ENCODE data around the gene COL6A2.
A peak's percentile ranks its signal among the peaks of the same experiment; 100 is the strongest.
"Not testable (repeated sequence)": the region's sequence is repeated elsewhere in the genome, so short reads cannot be mapped to it uniquely, and the experiment has no call there.

COL6A2 gene

GRCh38 chr21:46083791-46084561 lies 13.9 kb upstream of the COL6A2 start:
- H4K91ac ChIP-seq (ENCODE audit: low read length) = peak overlapping the region; percentile 74
- H3K9me3 ChIP-seq (ENCODE audit: control insufficient read depth, low read length) = peaks cover 24% of the 10 kb centered on the region
- no peak overlapping the region for H3K14ac ChIP-seq (ENCODE audit: low read length in 2 of 2)
- no peak overlapping the region for H2BK5ac ChIP-seq (ENCODE audit: low read depth, low read length, poor library complexity, severe bottlenecking)
- no peaks in the 10 kb centered on the region for H3K79me1 ChIP-seq (replicated peaks; ENCODE audit: low read length, poor library complexity, severe bottlenecking)
- peaks cover 25% of the 10 kb centered on the region for H3K4me1 ChIP-seq (ENCODE audit: control insufficient read depth, insufficient read depth, low read depth, low read length)
- peak overlapping the region in 1 of 2 experiments; percentile 43 for H2BK12ac ChIP-seq (ENCODE audit: low read length in 2 of 2)
- DNase-seq = no peak
- peak overlapping the region in 1 of 2 experiments; percentile 31 for H3K18ac ChIP-seq (ENCODE audit: low read depth in 1 of 2, low read length in 2 of 2)
- H3K23ac ChIP-seq (ENCODE audit: low read length in 2 of 2) = no peak overlapping the region
- H3K27me3 ChIP-seq (ENCODE audit: control insufficient read depth in 1 of 2, insufficient read depth in 1 of 2, low read length in 2 of 2) = no peaks in the 10 kb centered on the region
- peak overlapping the region; percentile 84 for H3K9ac ChIP-seq (ENCODE audit: low read length)
- no peaks in the 10 kb centered on the region for H3K36me3 ChIP-seq (ENCODE audit: control insufficient read depth in 1 of 2, insufficient read depth in 2 of 2, low read depth in 1 of 2, low read length in 2 of 2)
- H3K4me3 ChIP-seq (ENCODE audit: insufficient read depth in 1 of 2, low read depth in 1 of 2, low read length in 2 of 2) = peak overlapping the region in 1 of 2 experiments; percentile 31
- no peak overlapping the region for H2BK120ac ChIP-seq (ENCODE audit: low read depth, low read length)
- no peak overlapping the region for H3K27ac ChIP-seq (ENCODE audit: low read length, poor library complexity, severe bottlenecking)
- H2BK15ac ChIP-seq (ENCODE audit: low read depth, poor library complexity, severe bottlenecking) = peak overlapping the region; percentile 26
- H3K4ac ChIP-seq (ENCODE audit: low read depth in 1 of 2, low read length in 2 of 2) = peak overlapping the region; percentile 22 to 47
- H4K8ac ChIP-seq (ENCODE audit: low read length) = peak overlapping the region; percentile 12
- H3K4me2 ChIP-seq (ENCODE audit: low read length, poor library complexity, severe bottlenecking) = no peak overlapping the region
- no peak overlapping the region for H2AK5ac ChIP-seq (ENCODE audit: low read length, severe bottlenecking)
- WGBS = 85% methylated on average over 29 of the region's 29 CpGs
- no peak overlapping the region for H2AFZ ChIP-seq (ENCODE audit: low read depth, low read length)

- WGBS = 95% methylated on average over 10 of the region's 10 CpGs
- H3K9ac ChIP-seq (ENCODE audit: low read length) = no peak overlapping the region
These were observed 13.2 kb upstream of the COL6A2 start for GRCh38 chr21:46084709-46085108.

GRCh38 chr21:46085259-46085658 lies 12.7 kb upstream of the COL6A2 start:
- not testable (repeated sequence) for H3K36me3 ChIP-seq (ENCODE audit: control insufficient read depth in 1 of 2, insufficient read depth in 2 of 2, low read depth in 1 of 2, low read length in 2 of 2); H3K4me2 ChIP-seq (ENCODE audit: low read length, poor library complexity, severe bottlenecking); H2BK120ac ChIP-seq (ENCODE audit: low read depth, low read length); H2BK5ac ChIP-seq (ENCODE audit: low read depth, low read length, poor library complexity, severe bottlenecking); H3K23ac ChIP-seq (ENCODE audit: low read length in 2 of 2); H2AK5ac ChIP-seq (ENCODE audit: low read length, severe bottlenecking); H3K79me1 ChIP-seq (replicated peaks; ENCODE audit: low read length, poor library complexity, severe bottlenecking); H3K27ac ChIP-seq (ENCODE audit: low read length, poor library complexity, severe bottlenecking); H2AFZ ChIP-seq (ENCODE audit: low read depth, low read length); H2BK15ac ChIP-seq (ENCODE audit: low read depth, poor library complexity, severe bottlenecking); H3K9ac ChIP-seq (ENCODE audit: low read length); H4K91ac ChIP-seq (ENCODE audit: low read length); H3K4ac ChIP-seq (ENCODE audit: low read depth in 1 of 2, low read length in 2 of 2); H4K8ac ChIP-seq (ENCODE audit: low read length); H3K18ac ChIP-seq (ENCODE audit: low read depth in 1 of 2, low read length in 2 of 2); H3K27me3 ChIP-seq (ENCODE audit: control insufficient read depth in 1 of 2, insufficient read depth in 1 of 2, low read length in 2 of 2); H3K14ac ChIP-seq (ENCODE audit: low read length in 2 of 2); H3K4me3 ChIP-seq (ENCODE audit: insufficient read depth in 1 of 2, low read depth in 1 of 2, low read length in 2 of 2); DNase-seq
- H3K9me3 ChIP-seq (ENCODE audit: control insufficient read depth, low read length) = peaks cover 35% of the 10 kb centered on the region
- no CpG with 5 or more reads among the region's 5 CpGs for WGBS
- H3K4me1 ChIP-seq (ENCODE audit: control insufficient read depth, insufficient read depth, low read depth, low read length) = peaks cover 15% of the 10 kb centered on the region
- peak overlapping the region in 1 of 2 experiments; percentile 16 for H2BK12ac ChIP-seq (ENCODE audit: low read length in 2 of 2)

More at GRCh38 chr21:46084709-46085108, 13.2 kb upstream of the COL6A2 start:
- H2AK5ac ChIP-seq (ENCODE audit: low read length, severe bottlenecking) = no peak overlapping the region
- H3K14ac ChIP-seq (ENCODE audit: low read length in 2 of 2) = no peak overlapping the region
- no peak overlapping the region for H3K4me2 ChIP-seq (ENCODE audit: low read length, poor library complexity, severe bottlenecking)
- H2BK5ac ChIP-seq (ENCODE audit: low read depth, low read length, poor library complexity, severe bottlenecking) = no peak overlapping the region
- H4K91ac ChIP-seq (ENCODE audit: low read length) = no peak overlapping the region
- peak overlapping the region in 1 of 2 experiments; percentile 16 for H2BK12ac ChIP-seq (ENCODE audit: low read length in 2 of 2)
- no peak overlapping the region for H3K27ac ChIP-seq (ENCODE audit: low read length, poor library complexity, severe bottlenecking)
- peaks cover 30% of the 10 kb centered on the region for H3K9me3 ChIP-seq (ENCODE audit: control insufficient read depth, low read length)
- H3K79me1 ChIP-seq (replicated peaks; ENCODE audit: low read length, poor library complexity, severe bottlenecking) = no peaks in the 10 kb centered on the region
- no peak overlapping the region for H3K4me3 ChIP-seq (ENCODE audit: insufficient read depth in 1 of 2, low read depth in 1 of 2, low read length in 2 of 2)
- no peaks in the 10 kb centered on the region for H3K36me3 ChIP-seq (ENCODE audit: control insufficient read depth in 1 of 2, insufficient read depth in 2 of 2, low read depth in 1 of 2, low read length in 2 of 2)
- H4K8ac ChIP-seq (ENCODE audit: low read length) = no peak overlapping the region
- no peak overlapping the region for H3K4ac ChIP-seq (ENCODE audit: low read depth in 1 of 2, low read length in 2 of 2)
- no peak overlapping the region for H2BK120ac ChIP-seq (ENCODE audit: low read depth, low read length)
- no peak overlapping the region for H3K23ac ChIP-seq (ENCODE audit: low read length in 2 of 2)
- H3K18ac ChIP-seq (ENCODE audit: low read depth in 1 of 2, low read length in 2 of 2) = no peak overlapping the region
- H2AFZ ChIP-seq (ENCODE audit: low read depth, low read length) = no peak overlapping the region
- no peaks in the 10 kb centered on the region for H3K27me3 ChIP-seq (ENCODE audit: control insufficient read depth in 1 of 2, insufficient read depth in 1 of 2, low read length in 2 of 2)
- no peak for DNase-seq
- H3K4me1 ChIP-seq (ENCODE audit: control insufficient read depth, insufficient read depth, low read depth, low read length) = peaks cover 19% of the 10 kb centered on the region
- no peak overlapping the region for H2BK15ac ChIP-seq (ENCODE audit: low read depth, poor library complexity, severe bottlenecking)

- H3K27me3 ChIP-seq (ENCODE audit: control insufficient read depth in 1 of 2, insufficient read depth in 1 of 2, low read length in 2 of 2) = no peaks in the 10 kb centered on the region
- H3K79me1 ChIP-seq (replicated peaks; ENCODE audit: low read length, poor library complexity, severe bottlenecking) = no peaks in the 10 kb centered on the region
- H3K18ac ChIP-seq (ENCODE audit: low read depth in 1 of 2, low read length in 2 of 2) = no peak overlapping the region
- H2BK120ac ChIP-seq (ENCODE audit: low read depth, low read length) = no peak overlapping the region
- H4K8ac ChIP-seq (ENCODE audit: low read length) = no peak overlapping the region
- no peak overlapping the region for H3K27ac ChIP-seq (ENCODE audit: low read length, poor library complexity, severe bottlenecking)
- no peak overlapping the region for H2BK12ac ChIP-seq (ENCODE audit: low read length in 2 of 2)
- H3K23ac ChIP-seq (ENCODE audit: low read length in 2 of 2) = no peak overlapping the region
- H2BK5ac ChIP-seq (ENCODE audit: low read depth, low read length, poor library complexity, severe bottlenecking) = no peak overlapping the region
- no peak overlapping the region for H3K9ac ChIP-seq (ENCODE audit: low read length)
- no peak overlapping the region for H3K4me3 ChIP-seq (ENCODE audit: insufficient read depth in 1 of 2, low read depth in 1 of 2, low read length in 2 of 2)
- no peak overlapping the region for H3K4me2 ChIP-seq (ENCODE audit: low read length, poor library complexity, severe bottlenecking)
- H2AK5ac ChIP-seq (ENCODE audit: low read length, severe bottlenecking) = no peak overlapping the region
- H3K4ac ChIP-seq (ENCODE audit: low read depth in 1 of 2, low read length in 2 of 2) = no peak overlapping the region
- no peak overlapping the region for H4K91ac ChIP-seq (ENCODE audit: low read length)
- no peak overlapping the region for H2AFZ ChIP-seq (ENCODE audit: low read depth, low read length)
- H3K4me1 ChIP-seq (ENCODE audit: control insufficient read depth, insufficient read depth, low read depth, low read length) = no peaks in the 10 kb centered on the region
- no peaks in the 10 kb centered on the region for H3K36me3 ChIP-seq (ENCODE audit: control insufficient read depth in 1 of 2, insufficient read depth in 2 of 2, low read depth in 1 of 2, low read length in 2 of 2)
- 100% methylated on average over 1 of the region's 1 CpG for WGBS
- H2BK15ac ChIP-seq (ENCODE audit: low read depth, poor library complexity, severe bottlenecking) = no peak overlapping the region
- no peak for DNase-seq
- H3K14ac ChIP-seq (ENCODE audit: low read length in 2 of 2) = no peak overlapping the region
- H3K9me3 ChIP-seq (ENCODE audit: control insufficient read depth, low read length) = peaks cover 36% of the 10 kb centered on the region
These were observed 10.3 kb upstream of the COL6A2 start for GRCh38 chr21:46087641-46088040.

Measured in mesenchymal stem cell (in vitro differentiated cells and primary cell).